Gastroesophageal sphincter (tissue), 4 donors: ENCODE measurements around the gene MPC1. TPM values are rescaled to one million over a fixed set of nuclear protein-coding genes. Genes with fewer than 3 reads are reported as not detected.
A peak's percentile ranks its signal among the peaks of the same experiment; 100 is the strongest.

Experiments used
- ATAC-seq: fragments of 150-250 bp; one replicate; pipeline ENCODE4 v1.9.1; 2016; ENCODE audit warnings: mild to moderate bottlenecking, moderate library complexity
- H3K27ac ChIP-seq, 4 donors: fragments of 200-600 bp; sonication (generic) in 3 of 4; 1 replicate in 3 of 4; 2 replicates in 1 of 4; pipeline ENCODE4 v1.5.1; 2016 to 2019
- H3K27me3 ChIP-seq: fragments of 200-600 bp; sonication (generic); one replicate; pipeline ENCODE4 v1.5.1; 2019
- H3K36me3 ChIP-seq, 2 donors: fragments of 200-600 bp; sonication (generic); one replicate each; pipeline ENCODE4 v1.5.1; 2019; ENCODE audit warnings: control low read depth in 1 of 2
- H3K4me1 ChIP-seq, 3 donors: fragments of 200-600 bp; sonication (generic); 1 replicate in 2 of 3; 2 replicates in 1 of 3; pipeline ENCODE4 v1.5.1; 2016 to 2019; ENCODE audit warnings: control low read depth in 2 of 3
- H3K4me3 ChIP-seq, 2 donors: fragments of 200-600 bp; sonication (generic); one replicate each; pipeline ENCODE4 v1.5.1; 2019; ENCODE audit warnings: mild to moderate bottlenecking in 1 of 2, moderate library complexity in 1 of 2
- H3K9me3 ChIP-seq, 3 donors: fragments of 200-600 bp; sonication (generic); one replicate each; pipeline ENCODE4 v1.5.1; 2017 to 2019; ENCODE audit warnings: control low read depth in 2 of 3
- CTCF ChIP-seq, 4 experiments: fragments of 200-600 bp in 2 of 4; fragments of 450-650 bp in 2 of 4; sonication (generic) in 1 of 4; IDR thresholded peaks; one replicate each; pipeline ENCODE4 v1.5.1; 2017 to 2019; ENCODE audit warnings: antibody characterized with exemption in 4 of 4, mild to moderate bottlenecking in 2 of 4, moderate library complexity in 2 of 4
- EP300 ChIP-seq: sonication (generic); formaldehyde crosslinking; IDR thresholded peaks from one replicate; pipeline ENCODE4 v1.6.1; 2017; ENCODE audit warnings: antibody characterized with exemption, mild to moderate bottlenecking
- POLR2A ChIP-seq, 2 donors: fragments of 450-650 bp; IDR thresholded peaks; one replicate each; pipeline ENCODE4 v1.6.1; 2017; ENCODE audit warnings: antibody characterized with exemption in 2 of 2, mild to moderate bottlenecking in 2 of 2, moderate library complexity in 1 of 2
- POLR2AphosphoS5 ChIP-seq: sonication (generic); formaldehyde crosslinking; IDR thresholded peaks from one replicate; pipeline ENCODE4 v1.6.1; 2017; ENCODE audit warnings: antibody characterized with exemption
- WGBS, 2 donors: methylation state at CpG; one replicate each; pipeline ENCODE4 v1.1.5; 2018; ENCODE audit warnings: low coverage in 1 of 2; 5-methylcytosine and 5-hydroxymethylcytosine counted together
- total RNA-seq, 4 donors: library from RNA; depleted of rRNA; stranded (reverse); fragments of >200 nt; gene quantifications; one replicate each; pipeline ENCODE4 v1.1.0, GENCODE V29; 2016

Gene MPC1
- total RNA-seq, 4 donors from 2014 or later = 57.9 to 93.2 (median 72.8) TPM

- WGBS, 2 donors = 100% methylated on average over 1 of the region's 1 CpG; no CpG with 5 or more reads in 1 of the 2 donors
- H3K27me3 ChIP-seq = no peaks in the 10 kb centered on the region
- H3K9me3 ChIP-seq = no peaks in the 10 kb centered on the region
- H3K36me3 ChIP-seq = no peaks in the 10 kb centered on the region
- TF ChIP-seq CTCF (IDR thresholded peaks at IDR 0.05) = no peak
- TF ChIP-seq POLR2A (IDR thresholded peaks at IDR 0.05) = no peak
- no peak for TF ChIP-seq EP300
- no peak for TF ChIP-seq POLR2AphosphoS5
- no peak for ATAC-seq
- no peak overlapping the region for H3K4me3 ChIP-seq
- H3K27ac ChIP-seq = no peak overlapping the region
- H3K4me1 ChIP-seq = peaks cover 0 to 13% (median 0%) of the 10 kb centered on the region in 3 donors
Measured at GRCh38 chr6:166375013-166375412, 7.7 kb downstream of the MPC1 start.

- 79 to 92% methylated on average over 2 to 3 of the region's 3 CpGs for WGBS, 2 donors
- H3K4me3 ChIP-seq = no peak overlapping the region
- TF ChIP-seq EP300 (no peak), CTCF (IDR thresholded peaks at IDR 0.05) (no peak), POLR2A (IDR thresholded peaks at IDR 0.05) (no peak), POLR2AphosphoS5 (no peak)
- peaks cover 0 to 6% (median 0%) of the 10 kb centered on the region in 3 donors for H3K4me1 ChIP-seq
- H3K27ac ChIP-seq = no peak overlapping the region
- ATAC-seq = no peak
- H3K36me3 ChIP-seq = peaks cover 0 to 22% of the 10 kb centered on the region in 2 donors
- H3K27me3 ChIP-seq = no peaks in the 10 kb centered on the region
- no peaks in the 10 kb centered on the region for H3K9me3 ChIP-seq
Measured at GRCh38 chr6:166370489-166370888, 12.3 kb downstream of the MPC1 start.

- no peaks in the 10 kb centered on the region for H3K9me3 ChIP-seq
- ATAC-seq = no peak
- H3K27ac ChIP-seq = no peak overlapping the region
- H3K4me3 ChIP-seq = no peak overlapping the region
- H3K4me1 ChIP-seq = peaks cover 0 to 13% (median 3%) of the 10 kb centered on the region in 3 donors
- H3K27me3 ChIP-seq = no peaks in the 10 kb centered on the region
- TF ChIP-seq CTCF (IDR thresholded peaks at IDR 0.05) (no peak), POLR2AphosphoS5 (no peak), POLR2A (IDR thresholded peaks at IDR 0.05) (no peak), EP300 (no peak)
- H3K36me3 ChIP-seq = peaks cover 0 to 28% of the 10 kb centered on the region in 2 donors
- WGBS, 2 donors = 58% methylated on average over 3 of the region's 3 CpGs; no CpG with 5 or more reads in 1 of the 2 donors
Measured at GRCh38 chr6:166369782-166370181, 13.0 kb downstream of the MPC1 start.

- Histone ChIP-seq H3K4me3 (no peak overlapping the region), H3K36me3 (peaks cover 0 to 56% of the 10 kb centered on the region in 2 donors), H3K27me3 (no peaks in the 10 kb centered on the region), H3K4me1 (peaks cover 0 to 26% (median 5%) of the 10 kb centered on the region in 3 donors), H3K27ac (no peak overlapping the region), H3K9me3 (no peaks in the 10 kb centered on the region)
- no peak for ATAC-seq
- WGBS, 2 donors = 84 to 97% methylated on average over 3 of the region's 3 CpGs
- no peak for TF ChIP-seq EP300
- TF ChIP-seq CTCF (IDR thresholded peaks at IDR 0.05) = no peak
Measured at GRCh38 chr6:166366921-166367320, 15.8 kb downstream of the MPC1 start.

- no peak for TF ChIP-seq CTCF (IDR thresholded peaks at IDR 0.05)
- no peaks in the 10 kb centered on the region for H3K9me3 ChIP-seq
- H3K4me1 ChIP-seq = peaks cover 0 to 26% (median 5%) of the 10 kb centered on the region in 3 donors
- H3K27ac ChIP-seq = peak overlapping the region in 3 of 4 donors; percentile 63 to 78 (median 77)
- H3K36me3 ChIP-seq = peaks cover 0 to 56% of the 10 kb centered on the region in 2 donors
- H3K27me3 ChIP-seq = no peaks in the 10 kb centered on the region
- no peak for ATAC-seq
- no peak overlapping the region for H3K4me3 ChIP-seq
- WGBS, 2 donors = 57 to 75% methylated on average over 4 to 5 of the region's 6 CpGs
Measured at GRCh38 chr6:166365806-166366205, 16.9 kb downstream of the MPC1 start.
